ENCODE results near the gene ARHGAP32.
"Not testable (repeated sequence)": the region's sequence is repeated elsewhere in the genome, so short reads cannot be mapped to it uniquely, and the experiment has no call there.

DNA sequence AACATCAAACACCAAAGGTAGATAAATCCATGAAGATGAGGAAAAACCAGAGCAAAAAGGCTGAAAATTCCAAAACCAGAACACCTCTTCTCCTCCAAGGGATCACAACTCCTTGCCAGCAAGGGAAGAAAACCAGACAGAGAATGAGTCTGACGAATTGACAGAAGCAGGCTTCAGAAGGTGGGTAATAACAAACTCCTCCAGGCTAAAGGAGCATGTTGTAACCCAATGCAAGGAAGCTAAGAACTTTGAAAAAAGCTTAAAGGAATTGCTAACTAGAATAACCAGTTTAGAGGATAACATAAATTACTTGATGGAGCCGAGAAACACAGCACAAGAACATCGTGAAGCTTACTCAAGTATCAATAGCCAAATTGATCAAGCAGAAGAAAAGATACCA, 35.0 kb downstream of the ARHGAP32 start:
- not testable (repeated sequence) for TF ChIP-seq POLR2AphosphoS5, POLR2A (IDR thresholded peaks at IDR 0.05)

All from breast epithelium (tissue), 3 donors.